LNCAP (cell line): ENCODE data around the gene KANSL3.

ENCODE experiments used
- TF ChIP-seq, protein P1 (sequence below): fragments of 450-650 bp; IDR thresholded peaks from 2 replicates; pipeline ENCODE4 v1.5.1; 2017; ENCODE audit warnings: mild to moderate bottlenecking

KANSL3 gene

DNA sequence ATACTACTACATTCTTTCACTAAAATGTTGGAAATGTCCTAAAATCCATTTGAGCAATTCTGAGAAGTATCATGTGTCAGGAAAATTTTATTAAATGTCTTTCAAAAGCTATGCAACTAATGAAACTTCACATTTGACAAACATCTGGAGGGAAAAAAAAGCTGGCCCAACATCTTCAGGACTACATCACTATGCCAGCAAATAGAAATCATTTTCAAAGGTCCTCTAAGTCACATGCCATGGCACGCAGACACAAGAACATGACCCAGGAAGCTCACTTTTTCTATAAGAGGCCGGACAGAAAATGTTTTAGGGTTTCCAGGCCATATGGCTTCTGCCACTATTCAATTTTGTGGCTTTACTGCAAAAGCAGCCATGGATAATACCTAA, 11.6 kb downstream of the KANSL3 start:
- TF ChIP-seq, protein P1, sequence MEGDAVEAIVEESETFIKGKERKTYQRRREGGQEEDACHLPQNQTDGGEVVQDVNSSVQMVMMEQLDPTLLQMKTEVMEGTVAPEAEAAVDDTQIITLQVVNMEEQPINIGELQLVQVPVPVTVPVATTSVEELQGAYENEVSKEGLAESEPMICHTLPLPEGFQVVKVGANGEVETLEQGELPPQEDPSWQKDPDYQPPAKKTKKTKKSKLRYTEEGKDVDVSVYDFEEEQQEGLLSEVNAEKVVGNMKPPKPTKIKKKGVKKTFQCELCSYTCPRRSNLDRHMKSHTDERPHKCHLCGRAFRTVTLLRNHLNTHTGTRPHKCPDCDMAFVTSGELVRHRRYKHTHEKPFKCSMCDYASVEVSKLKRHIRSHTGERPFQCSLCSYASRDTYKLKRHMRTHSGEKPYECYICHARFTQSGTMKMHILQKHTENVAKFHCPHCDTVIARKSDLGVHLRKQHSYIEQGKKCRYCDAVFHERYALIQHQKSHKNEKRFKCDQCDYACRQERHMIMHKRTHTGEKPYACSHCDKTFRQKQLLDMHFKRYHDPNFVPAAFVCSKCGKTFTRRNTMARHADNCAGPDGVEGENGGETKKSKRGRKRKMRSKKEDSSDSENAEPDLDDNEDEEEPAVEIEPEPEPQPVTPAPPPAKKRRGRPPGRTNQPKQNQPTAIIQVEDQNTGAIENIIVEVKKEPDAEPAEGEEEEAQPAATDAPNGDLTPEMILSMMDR = no peak

- TF ChIP-seq, protein P1 = no peak
Measured at GRCh38 chr2:96625571-96626552, 12.2 kb downstream of the KANSL3 start.

- TF ChIP-seq, protein P1 = no peak
Measured at GRCh38 chr2:96623116-96623515, 15.0 kb downstream of the KANSL3 start.

GRCh38 chr2:96622544-96622943, 15.6 kb downstream of the KANSL3 start:
- TF ChIP-seq, protein P1 = no peak

DNA sequence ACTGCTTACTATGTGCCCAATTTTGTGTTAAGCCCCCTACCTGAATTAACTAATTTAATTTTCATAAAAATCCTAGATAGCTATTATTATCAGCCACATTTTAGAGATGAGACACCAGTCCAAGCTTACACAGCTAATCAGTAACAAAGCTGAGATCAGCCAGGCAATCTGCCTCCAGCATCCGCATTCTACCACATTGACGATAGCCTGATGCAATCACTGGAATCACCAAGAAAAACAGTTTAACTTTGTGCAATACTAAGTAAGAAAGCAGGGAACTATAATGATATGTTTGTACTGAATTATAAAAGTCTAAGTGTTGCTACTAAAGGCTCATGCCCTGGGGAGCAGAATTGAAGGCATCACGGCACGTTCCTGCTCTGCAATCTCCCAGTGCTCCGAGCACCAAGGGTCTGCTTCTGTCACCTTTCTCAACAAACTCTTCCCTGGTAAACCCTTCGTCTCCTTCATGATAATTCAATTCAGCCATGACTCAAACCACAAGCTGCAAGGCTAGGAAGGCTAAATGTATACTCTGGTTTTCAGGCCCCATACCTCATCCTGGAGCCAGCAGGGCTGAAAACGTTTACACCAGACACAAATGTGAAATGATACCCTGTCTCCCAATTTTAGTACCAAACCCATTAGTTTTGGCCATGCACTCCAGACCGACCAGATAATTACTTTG, 19.4 kb downstream of the KANSL3 start:
- TF ChIP-seq, protein P1 = no peak

- TF ChIP-seq, protein P1 = no peak
Measured at GRCh38 chr2:96617012-96617411, 21.1 kb downstream of the KANSL3 start.

- TF ChIP-seq, protein P1 = no peak
Measured at GRCh38 chr2:96616535-96616934, 21.6 kb downstream of the KANSL3 start.
